Measurements from ENCODE around the gene YAP1.

DNA sequence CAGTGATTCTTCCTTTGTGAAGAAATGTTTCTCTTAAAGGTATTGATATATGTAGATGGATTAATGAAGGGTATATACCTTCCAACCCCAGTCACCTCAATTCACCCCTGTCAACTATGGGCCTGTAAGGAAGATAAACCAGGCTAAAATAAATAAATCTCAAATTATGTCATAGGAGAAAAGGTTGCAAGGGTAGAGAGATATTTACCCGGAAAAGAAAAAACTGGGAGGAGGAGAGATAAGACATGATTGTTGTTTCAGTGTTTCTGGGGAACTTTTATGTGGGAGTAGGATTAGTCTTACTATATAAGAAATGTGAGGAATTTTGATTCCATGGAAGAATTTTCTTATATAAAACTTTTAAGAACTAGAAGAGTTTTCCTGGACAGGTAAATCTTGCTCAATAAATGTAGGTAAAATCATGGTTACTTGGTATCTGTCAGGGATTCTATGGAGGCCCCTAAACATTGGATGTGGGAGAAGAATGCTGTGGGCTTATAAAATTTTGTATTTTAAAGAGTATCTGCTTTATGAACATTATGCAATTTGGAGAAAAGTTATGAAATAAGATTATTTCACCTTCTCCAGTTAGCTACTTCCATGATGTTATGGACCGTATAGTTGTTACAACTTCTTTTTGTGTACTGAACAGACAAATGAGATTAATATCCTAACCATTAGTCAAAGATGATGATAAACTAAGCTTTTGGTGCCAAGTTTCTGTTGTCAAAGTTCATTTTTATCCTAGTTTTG is 6.4 kb downstream of the YAP1 start:
- TF ChIP-seq, protein P1, sequence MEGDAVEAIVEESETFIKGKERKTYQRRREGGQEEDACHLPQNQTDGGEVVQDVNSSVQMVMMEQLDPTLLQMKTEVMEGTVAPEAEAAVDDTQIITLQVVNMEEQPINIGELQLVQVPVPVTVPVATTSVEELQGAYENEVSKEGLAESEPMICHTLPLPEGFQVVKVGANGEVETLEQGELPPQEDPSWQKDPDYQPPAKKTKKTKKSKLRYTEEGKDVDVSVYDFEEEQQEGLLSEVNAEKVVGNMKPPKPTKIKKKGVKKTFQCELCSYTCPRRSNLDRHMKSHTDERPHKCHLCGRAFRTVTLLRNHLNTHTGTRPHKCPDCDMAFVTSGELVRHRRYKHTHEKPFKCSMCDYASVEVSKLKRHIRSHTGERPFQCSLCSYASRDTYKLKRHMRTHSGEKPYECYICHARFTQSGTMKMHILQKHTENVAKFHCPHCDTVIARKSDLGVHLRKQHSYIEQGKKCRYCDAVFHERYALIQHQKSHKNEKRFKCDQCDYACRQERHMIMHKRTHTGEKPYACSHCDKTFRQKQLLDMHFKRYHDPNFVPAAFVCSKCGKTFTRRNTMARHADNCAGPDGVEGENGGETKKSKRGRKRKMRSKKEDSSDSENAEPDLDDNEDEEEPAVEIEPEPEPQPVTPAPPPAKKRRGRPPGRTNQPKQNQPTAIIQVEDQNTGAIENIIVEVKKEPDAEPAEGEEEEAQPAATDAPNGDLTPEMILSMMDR (IDR thresholded peaks at IDR 0.05) = no peak
- no peak for TF ChIP-seq POLR2A (IDR thresholded peaks at IDR 0.05)

Data from body of pancreas (tissue), 4 donors.